Keratinocyte (primary cell): Measurements from ENCODE around the gene HDAC9. TPM values are rescaled to one million over a fixed set of nuclear protein-coding genes. Genes with fewer than 3 reads are reported as not detected.

Experiments used
- DNase-seq: peaks from one replicate; pipeline ENCODE4 v3.0.0-alpha.2; 2011; ENCODE audit warnings: low read depth, missing footprints, low spot score
- FAIRE-seq: peaks from 2 replicates; lab custom pipeline; 2011; peaks lifted over from hg19 to GRCh38; lab: Jason Lieb, UNC
- H2AFZ ChIP-seq: 2 replicates; pipeline ENCODE4 v1.6.0; 2012; ENCODE audit warnings: low read length, control low read depth, inconsistent platforms; ENCODE audit not compliant: control insufficient read depth
- H3K27ac ChIP-seq: 2 replicates; pipeline ENCODE4 v1.5.1; 2011; ENCODE audit warnings: low read length; ENCODE audit not compliant: control insufficient read depth, insufficient read depth
- H3K27me3 ChIP-seq: 3 replicates; pipeline ENCODE4 v1.6.0; 2011; ENCODE audit warnings: low read length; ENCODE audit not compliant: control insufficient read depth, insufficient read depth; ENCODE audit errors: extremely low read depth
- H3K36me3 ChIP-seq, 2 experiments: 2 replicates in 1 of 2; 3 replicates in 1 of 2; pipeline ENCODE4 v1.5.1; 2011; ENCODE audit warnings: low read length in 2 of 2, mild to moderate bottlenecking in 1 of 2; ENCODE audit not compliant: control insufficient read depth in 2 of 2, insufficient read depth in 2 of 2; ENCODE audit errors: extremely low read depth in 1 of 2
- H3K4me1 ChIP-seq: 3 replicates; pipeline ENCODE4 v1.5.1; 2011; ENCODE audit warnings: low read length; ENCODE audit not compliant: control insufficient read depth, insufficient read depth; ENCODE audit errors: extremely low read depth
- H3K4me2 ChIP-seq: 3 replicates; pipeline ENCODE4 v1.6.0; 2011; ENCODE audit warnings: low read depth, low read length; ENCODE audit not compliant: control insufficient read depth, insufficient read depth; ENCODE audit errors: extremely low read depth
- H3K4me3 ChIP-seq, 3 experiments: fragments of 200-600 bp in 1 of 3; sonication (generic) in 1 of 3; 2 replicates in 2 of 3; 3 replicates in 1 of 3; pipeline ENCODE4 v1.5.1; 2011 to 2016; ENCODE audit warnings: low read length in 3 of 3, mild to moderate bottlenecking in 3 of 3, control low read depth in 2 of 3, inconsistent platforms in 1 of 3, low read depth in 1 of 3, mixed read lengths in 1 of 3, mixed run types in 1 of 3, moderate library complexity in 1 of 3; ENCODE audit not compliant: control insufficient read depth in 2 of 3, insufficient read depth in 2 of 3; ENCODE audit errors: extremely low read depth in 1 of 3
- H3K79me2 ChIP-seq: 2 replicates; pipeline ENCODE4 v1.6.0; 2012; ENCODE audit warnings: low read length; ENCODE audit not compliant: control insufficient read depth, insufficient read depth
- H3K9ac ChIP-seq: 3 replicates; pipeline ENCODE4 v1.6.0; 2011; ENCODE audit warnings: low read length; ENCODE audit not compliant: control insufficient read depth, insufficient read depth; ENCODE audit errors: extremely low read depth
- H3K9me1 ChIP-seq: 3 replicates; pipeline ENCODE4 v1.6.0; 2011; ENCODE audit warnings: low read length; ENCODE audit not compliant: control insufficient read depth, insufficient read depth; ENCODE audit errors: extremely low read depth
- H3K9me3 ChIP-seq: 2 replicates; pipeline ENCODE4 v1.5.1; 2012; ENCODE audit warnings: low read depth, low read length; ENCODE audit not compliant: control insufficient read depth
- H4K20me1 ChIP-seq: 3 replicates; pipeline ENCODE4 v1.6.0; 2011; ENCODE audit warnings: low read length; ENCODE audit not compliant: control insufficient read depth, insufficient read depth; ENCODE audit errors: extremely low read depth
- EZH2 ChIP-seq: IDR thresholded peaks from one replicate; pipeline ENCODE4 v1.6.1; 2012; ENCODE audit warnings: inconsistent platforms, mild to moderate bottlenecking, low read length, moderate library complexity
- dilution Hi-C: fragments of 300-500 bp; cut with MboI; formaldehyde crosslinking; loops from one replicate; pipeline ENCODE4 v1.7.0; 2020; ENCODE audit warnings: low sequenced_read_pairs; ENCODE audit not compliant: extremely low pct_ligation_motif_present
- polyA plus RNA-seq, 5 experiments: library from polyadenylated mRNA; depleted of rRNA in 3 of 5; stranded (reverse) in 3 of 5; stranded (forward) in 1 of 5; unstranded in 1 of 5; fragments of >200 nt; gene quantifications; 1 replicate in 1 of 5; 2 replicates in 3 of 5; 3 replicates in 1 of 5; pipeline versions ENCODE4 v1.2.1 to v1.2.3, GENCODE V29; 2011 to 2012; ENCODE audit warnings: missing spikeins in 2 of 5, low read depth in 1 of 5, low replicate concordance in 1 of 5
- TF ChIP-seq, protein P1 (sequence below), 3 experiments: IDR thresholded peaks in 1 of 3; conservative IDR thresholded peaks in 1 of 3; optimal IDR thresholded peaks in 1 of 3; 2 replicates in 2 of 3; 3 replicates in 1 of 3; pipeline versions ENCODE3 to v1.5.1; 2011; ENCODE audit warnings: low read length in 3 of 3, mild to moderate bottlenecking in 3 of 3, moderate library complexity in 2 of 3, control low read depth in 1 of 3, inconsistent platforms in 1 of 3; ENCODE audit not compliant: insufficient read depth in 2 of 3; ENCODE audit errors: extremely low read depth in 1 of 3

Gene HDAC9
- polyA plus RNA-seq, 1 donor (not counting 4 experiments of a cell fraction or from before 2014, with no cell fraction given): 24.6 TPM

DNA sequence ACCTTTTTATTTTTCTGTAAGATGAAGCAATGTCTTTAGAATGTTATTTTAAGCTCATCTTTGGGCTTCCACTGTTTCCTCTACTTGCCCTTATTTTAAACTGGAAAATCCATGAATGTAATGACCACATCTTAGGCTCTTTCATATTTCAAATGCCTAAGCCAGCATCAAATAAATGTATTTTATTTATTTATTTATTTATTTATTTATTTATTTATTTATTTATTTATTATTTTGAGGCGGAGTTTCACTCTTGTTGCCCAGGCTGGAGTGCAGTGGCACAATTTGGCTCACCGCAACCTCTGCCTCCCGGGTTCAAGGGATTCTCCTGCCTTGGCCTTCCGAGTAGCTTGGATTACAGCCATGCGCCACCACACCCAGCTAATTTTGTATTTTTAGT is 69.2 kb downstream of the HDAC9 start:
- TF ChIP-seq EZH2: no peak
- TF ChIP-seq, protein P1, sequence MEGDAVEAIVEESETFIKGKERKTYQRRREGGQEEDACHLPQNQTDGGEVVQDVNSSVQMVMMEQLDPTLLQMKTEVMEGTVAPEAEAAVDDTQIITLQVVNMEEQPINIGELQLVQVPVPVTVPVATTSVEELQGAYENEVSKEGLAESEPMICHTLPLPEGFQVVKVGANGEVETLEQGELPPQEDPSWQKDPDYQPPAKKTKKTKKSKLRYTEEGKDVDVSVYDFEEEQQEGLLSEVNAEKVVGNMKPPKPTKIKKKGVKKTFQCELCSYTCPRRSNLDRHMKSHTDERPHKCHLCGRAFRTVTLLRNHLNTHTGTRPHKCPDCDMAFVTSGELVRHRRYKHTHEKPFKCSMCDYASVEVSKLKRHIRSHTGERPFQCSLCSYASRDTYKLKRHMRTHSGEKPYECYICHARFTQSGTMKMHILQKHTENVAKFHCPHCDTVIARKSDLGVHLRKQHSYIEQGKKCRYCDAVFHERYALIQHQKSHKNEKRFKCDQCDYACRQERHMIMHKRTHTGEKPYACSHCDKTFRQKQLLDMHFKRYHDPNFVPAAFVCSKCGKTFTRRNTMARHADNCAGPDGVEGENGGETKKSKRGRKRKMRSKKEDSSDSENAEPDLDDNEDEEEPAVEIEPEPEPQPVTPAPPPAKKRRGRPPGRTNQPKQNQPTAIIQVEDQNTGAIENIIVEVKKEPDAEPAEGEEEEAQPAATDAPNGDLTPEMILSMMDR (optimal IDR thresholded peaks at IDR 0.05 in 1 of 3, IDR thresholded peaks at IDR 0.05 in 1 of 3, conservative IDR thresholded peaks at IDR 0.05 in 1 of 3; ENCODE audit: extremely low read depth in 1 of 3, insufficient read depth in 2 of 3, low read length in 3 of 3): no peak
- FAIRE-seq (no peak), DNase-seq (no peak)
- Histone ChIP-seq H3K36me3 (no peaks in the 10 kb centered on the region), H3K4me1 (peaks cover 7% of the 10 kb centered on the region), H3K79me2 (peaks cover 6% of the 10 kb centered on the region), H3K4me3 (no peak overlapping the region), H3K27me3 (no peaks in the 10 kb centered on the region), H3K9me3 (no peaks in the 10 kb centered on the region), H3K4me2 (no peak overlapping the region), H4K20me1 (no peaks in the 10 kb centered on the region), H3K27ac (no peak overlapping the region), H3K9ac (no peak overlapping the region), H2AFZ (no peak overlapping the region), H3K9me1 (no peaks in the 10 kb centered on the region)
- dilution Hi-C loops: no loop called here

DNA sequence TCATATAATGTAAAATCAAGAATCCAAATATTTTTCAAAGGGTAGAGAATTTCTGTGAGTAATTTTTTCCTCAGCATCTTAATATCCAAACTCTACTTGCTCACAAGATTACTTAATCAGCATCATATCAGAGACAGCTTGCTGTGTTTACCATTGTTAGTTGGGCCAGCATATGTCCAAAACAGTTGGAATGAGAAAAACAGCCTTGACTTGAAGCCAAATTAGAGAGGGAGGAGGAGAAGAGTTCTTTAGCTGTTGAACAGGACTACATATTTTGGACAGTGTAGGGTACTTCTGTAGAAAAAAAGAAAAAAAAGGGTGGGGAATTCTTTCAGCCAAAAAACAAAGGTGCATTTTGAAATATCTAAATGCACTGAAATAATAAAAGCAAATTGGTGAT is 69.8 kb downstream of the HDAC9 start:
- DNase-seq: no peak
- no peaks in the 10 kb centered on the region for H4K20me1 ChIP-seq
- H3K79me2 ChIP-seq: peaks cover 5% of the 10 kb centered on the region
- H3K4me2 ChIP-seq: no peak overlapping the region
- peaks cover 7% of the 10 kb centered on the region for H3K4me1 ChIP-seq
- H3K9me3 ChIP-seq: no peaks in the 10 kb centered on the region
- TF ChIP-seq, protein P1 (optimal IDR thresholded peaks at IDR 0.05 in 1 of 3, IDR thresholded peaks at IDR 0.05 in 1 of 3, conservative IDR thresholded peaks at IDR 0.05 in 1 of 3; ENCODE audit: extremely low read depth in 1 of 3, insufficient read depth in 2 of 3, low read length in 3 of 3): no peak
- no peak for TF ChIP-seq EZH2
- H3K36me3 ChIP-seq: no peaks in the 10 kb centered on the region
- no peak overlapping the region for H3K9ac ChIP-seq
- H3K4me3 ChIP-seq: no peak overlapping the region
- H3K9me1 ChIP-seq: no peaks in the 10 kb centered on the region
- no peak overlapping the region for H2AFZ ChIP-seq
- FAIRE-seq: no peak
- dilution Hi-C loops: no loop called here
- H3K27me3 ChIP-seq: no peaks in the 10 kb centered on the region
- H3K27ac ChIP-seq: no peak overlapping the region
